Memory B cell (primary cell): ENCODE results near the gene CMYA5.
"Not testable (repeated sequence)": the region's sequence is repeated elsewhere in the genome, so short reads cannot be mapped to it uniquely, and the experiment has no call there.

Experiments
- ATAC-seq: fragments of 150-1000 bp; cut with Tn5 transposase; 2 replicates; pipeline ENCODE4 v1.10.0; 2021; ENCODE audit warnings: low read depth, mild to moderate bottlenecking, moderate library complexity
- DNase-seq, 2 donors: peaks; one replicate each; pipeline ENCODE4 v3.0.0; 2022; ENCODE audit warnings: low spot score in 2 of 2
- H3K27ac Mint-ChIP-seq: one replicate; pipeline ENCODE4 v1.8.0; 2022; ENCODE audit warnings: mild to moderate bottlenecking, moderate library complexity, mixed read lengths
- H3K27me3 Mint-ChIP-seq: one replicate; pipeline ENCODE4 v1.8.0; 2022; ENCODE audit warnings: mixed read lengths
- H3K36me3 Mint-ChIP-seq: one replicate; pipeline ENCODE4 v1.8.0; 2022; ENCODE audit warnings: mild to moderate bottlenecking, mixed read lengths
- H3K4me1 Mint-ChIP-seq: one replicate; pipeline ENCODE4 v1.8.0; 2022; ENCODE audit warnings: mixed read lengths
- H3K4me3 Mint-ChIP-seq: one replicate; pipeline ENCODE4 v1.8.0; 2022; ENCODE audit warnings: mild to moderate bottlenecking, moderate library complexity, mixed read lengths
- H3K9me3 Mint-ChIP-seq: one replicate; pipeline ENCODE4 v1.8.0; 2022; ENCODE audit warnings: mixed read lengths

The CMYA5 gene

DNA sequence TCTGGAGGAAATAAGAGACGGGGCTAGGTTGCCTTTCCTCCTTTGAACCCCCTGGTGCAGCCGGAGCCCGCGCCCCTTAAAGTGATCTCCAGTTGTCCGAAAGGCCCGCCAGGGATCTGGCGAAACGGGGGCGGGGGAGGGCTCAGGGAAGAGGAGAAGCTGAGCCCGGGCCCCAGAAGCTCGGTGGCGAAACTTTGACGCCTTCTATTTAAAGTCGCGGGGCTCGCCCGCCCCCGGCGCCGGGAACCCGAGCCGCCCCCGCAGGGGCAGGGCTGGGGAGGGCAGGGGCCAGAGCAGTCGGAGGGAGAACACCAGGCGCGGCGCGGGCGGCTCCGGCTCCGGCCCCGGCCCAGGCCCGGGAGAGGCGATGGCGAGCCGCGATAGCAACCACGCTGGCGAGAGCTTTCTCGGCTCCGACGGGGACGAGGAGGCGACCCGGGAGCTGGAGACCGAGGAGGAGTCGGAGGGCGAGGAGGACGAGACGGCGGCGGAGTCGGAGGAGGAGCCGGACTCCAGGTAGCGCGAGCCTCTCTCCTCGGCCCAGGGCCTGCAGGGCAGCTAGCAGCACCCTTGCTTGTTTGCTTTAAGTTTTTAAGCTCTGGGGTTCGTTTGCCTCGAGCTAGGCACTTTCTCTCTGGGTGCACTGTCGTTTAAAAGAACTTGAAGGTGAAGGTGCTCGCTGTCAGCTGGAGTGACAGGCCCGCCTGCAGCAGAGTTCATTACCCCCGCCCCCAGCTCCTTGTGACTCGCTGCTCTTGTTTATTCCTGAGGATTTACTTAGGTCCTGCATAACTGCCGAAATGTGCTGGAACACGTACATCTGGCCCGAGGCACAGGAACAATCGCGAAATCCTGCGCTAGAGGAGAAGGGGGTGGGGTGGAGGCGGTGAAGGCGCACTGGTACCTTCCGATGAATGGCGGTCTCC, at the start of gene CMYA5:
CMYA5 (plus strand) TSS at position 296 of the 926 bp plus-strand sequence; CDS start at position 368, 72 bp downstream.
- ATAC-seq (no peak), DNase-seq (no peak)
- Mint-ChIP-seq H3K27me3 (no peaks in the 10 kb centered on the region), H3K9me3 (peaks cover 2% of the 10 kb centered on the region), H3K27ac (no peak within 1 kb of the TSS), H3K4me1 (no peaks in the 10 kb centered on the region), H3K36me3 (peaks cover 25% of the 10 kb centered on the region), H3K4me3 (no peak within 1 kb of the TSS)

DNA sequence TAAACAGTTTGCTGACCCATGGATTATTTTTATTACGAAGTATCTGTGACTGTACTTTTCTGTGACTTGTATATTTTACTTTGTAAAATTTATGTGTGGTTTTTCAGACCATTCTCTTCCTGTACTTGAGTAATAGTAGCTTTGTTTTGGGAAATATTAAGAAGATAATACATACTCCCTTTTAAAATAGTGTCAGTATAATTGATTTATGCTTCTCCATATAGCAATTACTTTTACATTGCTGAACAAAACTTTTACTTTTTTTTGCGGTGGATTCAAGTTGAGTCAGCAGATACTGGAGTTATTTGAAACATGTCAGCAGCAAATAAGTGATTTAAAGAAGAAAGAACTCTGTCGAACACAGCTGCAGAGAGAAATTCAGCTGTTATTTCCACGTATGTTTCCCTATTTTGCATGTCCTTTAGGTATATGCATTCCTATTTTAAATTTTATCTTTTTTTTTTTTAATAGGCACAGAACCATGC, 49.0 kb upstream of the CMYA5 start:
- Mint-ChIP-seq H3K36me3 (peaks cover 19% of the 10 kb centered on the region), H3K4me3 (no peak overlapping the region), H3K27me3 (no peaks in the 10 kb centered on the region), H3K27ac (no peak overlapping the region), H3K4me1 (peaks cover 10% of the 10 kb centered on the region), H3K9me3 (no peaks in the 10 kb centered on the region)
- ATAC-seq (no peak), DNase-seq (no peak)

DNA sequence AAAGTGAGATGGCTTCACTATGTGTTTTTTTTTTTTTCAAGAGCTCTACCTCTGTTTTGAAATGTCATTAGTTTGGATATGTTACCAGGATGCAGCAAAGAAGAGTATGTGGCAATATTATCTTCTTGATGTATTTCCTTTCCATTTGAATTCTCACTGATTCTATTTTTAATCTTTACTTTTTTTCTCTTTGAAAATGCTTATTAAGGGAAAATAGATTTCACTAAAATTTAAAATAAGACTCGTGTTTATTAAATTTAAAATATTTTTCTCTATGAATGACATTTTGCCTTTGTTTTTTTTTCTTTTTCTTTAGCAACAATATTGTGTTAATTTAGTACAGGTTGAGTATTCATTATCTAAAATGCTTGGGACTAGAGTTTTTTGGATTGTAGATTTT, 48.2 kb upstream of the CMYA5 start:
- no peak for ATAC-seq
- H3K27me3 Mint-ChIP-seq, result no peaks in the 10 kb centered on the region
- H3K9me3 Mint-ChIP-seq, result no peaks in the 10 kb centered on the region
- H3K27ac Mint-ChIP-seq, result no peak overlapping the region
- H3K4me1 Mint-ChIP-seq, result peaks cover 10% of the 10 kb centered on the region
- no peak for DNase-seq
- H3K4me3 Mint-ChIP-seq, result no peak overlapping the region
- peaks cover 23% of the 10 kb centered on the region for H3K36me3 Mint-ChIP-seq

DNA sequence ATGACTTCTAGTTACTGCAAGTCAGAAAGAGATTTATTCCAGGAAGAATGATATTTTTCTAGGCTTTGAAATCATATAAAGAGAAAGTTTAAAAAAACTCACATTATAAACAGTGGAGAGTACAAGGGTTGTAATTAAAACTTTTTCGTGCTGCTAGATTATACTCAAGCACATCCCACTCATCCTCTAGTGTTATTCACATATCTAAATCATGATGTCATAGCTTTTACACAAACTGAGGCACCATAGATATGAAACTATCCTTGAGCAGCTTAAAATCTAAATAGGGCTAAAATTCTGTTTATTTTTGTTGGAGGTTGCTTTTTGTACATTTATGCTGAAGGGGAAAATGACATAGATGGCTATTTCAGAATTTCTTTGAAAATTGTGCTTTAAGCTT, 47.4 kb upstream of the CMYA5 start:
- peaks cover 10% of the 10 kb centered on the region for H3K4me1 Mint-ChIP-seq
- H3K9me3 Mint-ChIP-seq, result no peaks in the 10 kb centered on the region
- no peak overlapping the region for H3K4me3 Mint-ChIP-seq
- H3K36me3 Mint-ChIP-seq, result peaks cover 24% of the 10 kb centered on the region
- DNase-seq (no peak), ATAC-seq (no peak)
- H3K27me3 Mint-ChIP-seq, result no peaks in the 10 kb centered on the region
- H3K27ac Mint-ChIP-seq, result no peak overlapping the region

DNA sequence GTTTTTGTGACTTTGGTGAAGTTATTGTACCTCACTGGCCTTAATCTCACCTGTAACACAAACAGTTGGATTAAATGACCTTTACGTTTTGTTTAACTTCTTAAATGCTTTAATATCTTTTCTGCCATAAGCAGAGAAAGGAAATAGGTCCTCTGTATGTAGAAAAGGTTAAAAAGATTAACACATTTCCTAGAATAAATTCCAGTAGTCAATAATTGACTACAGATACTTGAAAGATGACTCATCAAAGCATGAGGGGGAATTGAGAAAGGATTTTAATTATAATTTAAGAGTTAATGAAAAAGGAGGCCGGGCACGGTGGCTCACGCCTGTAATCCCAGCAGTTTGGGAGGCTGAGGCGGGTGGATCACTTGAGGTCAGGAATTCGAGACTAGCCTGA, 35.8 kb upstream of the CMYA5 start:
- H3K36me3 Mint-ChIP-seq, result peaks cover 15% of the 10 kb centered on the region
- H3K27ac Mint-ChIP-seq, result no peak overlapping the region
- no peaks in the 10 kb centered on the region for H3K4me1 Mint-ChIP-seq
- no peak overlapping the region for H3K4me3 Mint-ChIP-seq
- no peaks in the 10 kb centered on the region for H3K27me3 Mint-ChIP-seq
- H3K9me3 Mint-ChIP-seq, result no peaks in the 10 kb centered on the region
- DNase-seq (no peak), ATAC-seq (no peak)

DNA sequence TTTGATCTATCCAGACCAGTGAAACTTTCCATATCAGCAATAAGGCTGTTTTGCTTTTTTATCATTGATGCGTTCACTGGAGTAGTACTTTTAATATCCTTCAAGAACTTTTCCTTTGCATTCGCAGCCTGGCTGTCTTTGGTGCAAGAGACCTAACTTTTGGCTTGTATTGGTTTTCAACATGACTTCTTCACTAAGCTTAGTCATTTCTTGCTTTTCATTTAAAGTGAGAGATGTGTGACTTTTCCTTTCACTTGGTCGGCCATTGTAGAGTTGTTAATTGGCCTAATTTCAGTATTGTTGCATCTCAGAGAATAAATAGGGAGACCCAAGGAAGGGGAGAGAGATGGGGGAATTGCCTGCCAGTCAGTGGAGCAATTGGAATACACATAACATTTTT, 26.4 kb upstream of the CMYA5 start:
- Mint-ChIP-seq H3K36me3 (peaks cover 34% of the 10 kb centered on the region), H3K9me3 (peaks cover 2% of the 10 kb centered on the region), H3K27ac (no peak overlapping the region), H3K4me1 (no peaks in the 10 kb centered on the region), H3K4me3 (no peak overlapping the region), H3K27me3 (no peaks in the 10 kb centered on the region)
- DNase-seq, result no peak
- no peak for ATAC-seq

DNA sequence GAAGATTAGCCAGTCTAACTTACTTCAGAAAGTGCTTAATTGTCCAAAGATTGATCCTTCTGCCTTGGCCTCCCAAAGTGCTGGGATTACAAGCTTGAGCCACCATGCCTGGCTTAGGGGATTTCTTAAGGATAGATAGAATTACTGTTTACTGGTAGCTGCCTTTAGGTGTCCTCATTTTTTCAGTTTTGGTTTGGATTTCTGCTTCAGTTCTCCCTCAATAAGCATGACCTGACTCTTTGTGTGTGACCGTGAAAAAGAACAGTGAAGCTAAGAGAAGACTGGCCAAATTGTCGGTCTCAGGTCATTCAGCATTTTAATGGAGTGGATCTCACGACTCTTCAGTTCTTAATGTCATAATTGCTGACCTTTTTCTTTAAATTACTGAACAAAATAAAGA, 22.9 kb upstream of the CMYA5 start:
- Mint-ChIP-seq H3K4me3 (no peak overlapping the region), H3K4me1 (no peaks in the 10 kb centered on the region), H3K9me3 (peaks cover 2% of the 10 kb centered on the region), H3K36me3 (peaks cover 25% of the 10 kb centered on the region), H3K27ac (peak overlapping the region; percentile 75), H3K27me3 (no peaks in the 10 kb centered on the region)
- DNase-seq (no peak), ATAC-seq (no peak)

DNA sequence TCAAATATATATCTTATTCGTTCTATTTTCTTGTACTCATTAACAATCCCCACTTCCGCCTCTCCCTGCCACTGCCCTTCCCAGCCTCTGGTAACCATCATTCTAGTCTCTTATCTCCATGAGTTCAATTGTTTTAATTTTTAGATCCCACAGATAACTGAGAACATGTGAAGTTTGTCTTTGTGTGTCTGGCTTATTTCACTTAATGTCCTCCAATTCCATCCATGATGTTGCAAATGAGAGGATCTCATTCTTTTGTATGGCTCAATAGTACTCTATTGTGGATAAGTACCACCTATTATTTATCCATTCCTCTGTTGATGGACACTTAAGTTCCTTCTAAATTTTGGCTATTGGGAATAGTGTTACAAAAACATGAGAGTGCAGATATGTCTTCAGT, 17.2 kb upstream of the CMYA5 start:
- Mint-ChIP-seq H3K4me3 (no peak overlapping the region), H3K9me3 (no peaks in the 10 kb centered on the region), H3K4me1 (peaks cover 8% of the 10 kb centered on the region), H3K27me3 (no peaks in the 10 kb centered on the region), H3K36me3 (peaks cover 35% of the 10 kb centered on the region), H3K27ac (no peak overlapping the region)
- DNase-seq (no peak), ATAC-seq (no peak)

DNA sequence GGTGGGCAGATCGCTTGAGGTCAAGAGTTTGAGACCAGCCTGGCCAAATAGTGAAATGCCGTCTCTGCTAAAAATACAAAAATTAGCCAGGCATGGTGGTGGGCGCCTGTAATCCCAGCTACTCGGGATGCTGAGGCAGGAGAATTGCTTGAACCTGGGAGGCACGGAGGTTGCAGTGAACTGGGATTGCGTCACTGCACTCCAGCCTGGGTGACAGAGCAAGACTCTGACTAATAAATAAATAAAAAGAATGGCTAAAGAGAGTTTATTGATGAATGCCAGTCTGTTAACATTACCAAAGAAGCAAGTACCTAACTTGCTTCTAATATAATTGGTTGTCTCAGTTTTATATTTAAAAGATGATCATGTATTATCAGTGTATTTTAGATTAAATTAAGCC, 13.3 kb upstream of the CMYA5 start:
- H3K9me3 Mint-ChIP-seq, DNase-seq, H3K27me3 Mint-ChIP-seq, H3K27ac Mint-ChIP-seq, ATAC-seq, H3K4me3 Mint-ChIP-seq: not testable (repeated sequence)
- Mint-ChIP-seq H3K4me1 (peaks cover 12% of the 10 kb centered on the region), H3K36me3 (peaks cover 42% of the 10 kb centered on the region)

DNA sequence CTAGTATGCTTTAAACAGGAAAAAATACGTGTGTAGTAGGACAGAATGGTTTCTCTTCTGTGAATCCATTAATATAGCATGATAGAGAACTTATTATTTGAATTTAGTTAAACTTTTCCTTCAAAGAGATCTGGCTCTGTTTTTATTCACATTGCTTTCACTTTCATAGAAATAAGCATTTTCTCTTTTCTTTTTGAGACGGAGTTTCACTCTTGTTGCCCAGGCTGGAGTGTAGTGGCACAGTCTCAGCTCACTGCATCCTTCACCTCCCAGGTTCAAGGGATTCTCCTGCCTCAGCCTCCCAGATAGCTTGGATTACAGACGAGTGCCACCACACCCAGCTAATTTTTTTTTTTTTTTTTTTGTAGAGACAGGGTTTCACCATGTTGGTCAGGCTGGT, 7.5 kb upstream of the CMYA5 start:
- H3K36me3 Mint-ChIP-seq, result peaks cover 37% of the 10 kb centered on the region
- ATAC-seq, H3K4me3 Mint-ChIP-seq, H3K4me1 Mint-ChIP-seq, DNase-seq, H3K9me3 Mint-ChIP-seq, H3K27me3 Mint-ChIP-seq, H3K27ac Mint-ChIP-seq: not testable (repeated sequence)

DNA sequence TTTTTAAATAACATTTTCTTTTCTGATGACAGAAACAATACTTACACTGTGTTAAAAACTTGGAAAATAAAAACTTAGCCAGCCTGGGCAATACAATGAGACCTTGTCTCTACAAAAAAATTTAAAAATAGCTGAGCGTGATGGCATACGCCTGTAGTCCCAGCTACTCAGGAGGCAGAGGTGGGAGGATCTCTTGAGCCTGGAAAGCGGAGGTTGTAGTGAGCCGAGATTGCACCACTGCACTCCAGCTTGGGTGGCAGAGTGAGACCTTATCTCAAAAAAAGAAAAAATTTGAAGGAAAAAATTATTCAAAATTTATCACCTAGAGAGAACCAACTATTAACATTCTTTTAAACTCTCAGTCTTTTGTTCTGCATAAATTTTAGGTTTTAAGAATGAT, 4.9 kb upstream of the CMYA5 start:
- Mint-ChIP-seq H3K9me3 (peaks cover 4% of the 10 kb centered on the region), H3K27ac (no peak overlapping the region), H3K36me3 (peaks cover 40% of the 10 kb centered on the region), H3K4me1 (peaks cover 4% of the 10 kb centered on the region), H3K4me3 (no peak overlapping the region), H3K27me3 (no peaks in the 10 kb centered on the region)
- ATAC-seq, result no peak
- no peak for DNase-seq

DNA sequence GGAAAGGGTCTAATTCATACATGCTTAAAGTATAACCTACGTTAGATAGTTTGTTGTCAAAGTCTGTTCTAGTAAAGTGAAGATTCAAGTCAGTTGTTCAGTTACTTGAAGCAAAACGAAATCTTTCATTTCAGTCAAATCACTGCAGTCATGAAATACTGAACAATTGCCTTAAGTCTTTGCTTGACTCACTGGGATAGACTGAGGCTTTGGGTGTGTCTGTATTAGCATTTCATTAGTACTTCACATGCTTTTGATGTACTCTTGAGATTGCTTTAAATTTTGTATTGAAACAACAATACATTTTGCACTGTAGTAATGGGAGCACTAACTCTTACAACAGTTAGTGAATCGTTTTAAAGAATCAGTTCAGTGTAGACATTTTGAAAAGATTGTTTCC, 4.0 kb upstream of the CMYA5 start:
- H3K4me1 Mint-ChIP-seq, result peaks cover 3% of the 10 kb centered on the region
- H3K36me3 Mint-ChIP-seq, result peaks cover 37% of the 10 kb centered on the region
- H3K27ac Mint-ChIP-seq, result no peak overlapping the region
- no peak overlapping the region for H3K4me3 Mint-ChIP-seq
- H3K27me3 Mint-ChIP-seq, result no peaks in the 10 kb centered on the region
- DNase-seq (no peak), ATAC-seq (no peak)
- H3K9me3 Mint-ChIP-seq, result peaks cover 4% of the 10 kb centered on the region

DNA sequence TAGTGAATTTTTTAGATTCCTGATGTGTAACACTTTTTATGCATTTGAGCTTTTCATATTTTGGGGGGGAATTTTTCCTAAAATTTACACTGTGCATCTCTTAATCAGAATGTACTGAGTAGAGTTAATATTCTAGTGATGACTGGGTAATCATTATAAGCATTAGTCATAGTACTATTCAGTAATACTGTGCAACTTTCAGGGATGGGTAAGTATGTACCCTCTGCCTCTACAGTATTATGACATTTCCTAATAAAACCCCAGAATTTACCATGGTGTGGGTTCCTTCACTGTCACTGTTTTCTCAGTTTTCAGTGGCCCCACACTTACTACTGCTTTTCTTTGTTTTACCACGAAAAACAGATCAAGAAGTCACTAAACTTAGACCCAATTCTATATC, 2.8 kb upstream of the CMYA5 start:
- H3K4me1 Mint-ChIP-seq, result no peaks in the 10 kb centered on the region
- ATAC-seq (no peak), DNase-seq (no peak)
- no peak overlapping the region for H3K4me3 Mint-ChIP-seq
- no peaks in the 10 kb centered on the region for H3K27me3 Mint-ChIP-seq
- H3K27ac Mint-ChIP-seq, result no peak overlapping the region
- H3K9me3 Mint-ChIP-seq, result peaks cover 4% of the 10 kb centered on the region
- H3K36me3 Mint-ChIP-seq, result peaks cover 32% of the 10 kb centered on the region

DNA sequence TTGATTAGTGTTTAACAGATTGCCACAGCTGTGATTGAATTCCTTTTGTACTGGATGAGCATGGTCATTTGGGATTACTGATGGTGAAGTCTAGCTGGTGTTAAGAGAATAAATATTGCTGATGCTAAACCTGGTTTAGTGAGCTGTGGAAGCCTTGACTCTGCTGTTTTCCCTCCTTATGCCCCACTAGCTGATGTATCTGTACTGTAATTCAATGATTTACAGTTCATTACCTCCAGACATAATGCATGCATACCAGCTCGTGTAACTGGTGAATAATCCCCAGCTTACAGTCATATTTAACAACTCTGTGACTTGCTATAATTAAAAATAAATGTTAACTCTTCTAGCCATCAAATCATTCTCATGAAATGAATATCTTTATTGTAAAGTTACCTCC, 1.7 kb upstream of the CMYA5 start:
- H3K27me3 Mint-ChIP-seq, result no peaks in the 10 kb centered on the region
- H3K36me3 Mint-ChIP-seq, result peaks cover 28% of the 10 kb centered on the region
- H3K4me3 Mint-ChIP-seq, result no peak overlapping the region
- peaks cover 2% of the 10 kb centered on the region for H3K9me3 Mint-ChIP-seq
- no peaks in the 10 kb centered on the region for H3K4me1 Mint-ChIP-seq
- no peak overlapping the region for H3K27ac Mint-ChIP-seq
- ATAC-seq, result no peak
- DNase-seq, result no peak

DNA sequence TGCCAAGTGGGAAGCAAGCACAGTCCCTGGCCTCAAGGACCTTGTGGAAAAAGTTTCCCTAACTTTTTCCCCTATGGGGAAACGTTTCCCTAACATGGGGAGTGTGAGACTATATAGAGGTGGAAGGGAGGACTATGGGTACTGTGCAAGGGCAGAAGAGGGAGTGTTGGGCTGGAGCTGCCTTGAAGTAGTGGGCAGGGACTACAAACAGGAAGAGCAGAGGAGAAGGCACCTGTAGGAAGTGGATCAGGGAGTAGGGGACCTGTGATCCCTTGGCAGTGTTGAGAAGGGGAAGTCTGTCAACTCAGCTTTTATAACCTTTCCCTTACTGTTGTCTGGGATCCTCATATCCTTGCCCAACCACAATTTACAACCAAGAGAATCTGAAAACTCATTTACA, 1.4 kb downstream of the CMYA5 start:
- Mint-ChIP-seq H3K27ac (no peak overlapping the region), H3K9me3 (peaks cover 2% of the 10 kb centered on the region), H3K27me3 (no peaks in the 10 kb centered on the region), H3K4me1 (no peaks in the 10 kb centered on the region), H3K4me3 (no peak overlapping the region), H3K36me3 (peaks cover 19% of the 10 kb centered on the region)
- ATAC-seq (no peak), DNase-seq (no peak)
